HG03103 (cell line): ENCODE results near the gene ANKRD11.
"Not testable (repeated sequence)": the region's sequence is repeated elsewhere in the genome, so short reads cannot be mapped to it uniquely, and the experiment has no call there.

Experiments
- ATAC-seq: cut with Tn5 transposase; IDR thresholded peaks from one replicate; pipeline ENCODE4 v1.9.1; 2021; ENCODE audit warnings: low read depth; ENCODE audit not compliant: unreplicated experiment

The ANKRD11 gene

DNA sequence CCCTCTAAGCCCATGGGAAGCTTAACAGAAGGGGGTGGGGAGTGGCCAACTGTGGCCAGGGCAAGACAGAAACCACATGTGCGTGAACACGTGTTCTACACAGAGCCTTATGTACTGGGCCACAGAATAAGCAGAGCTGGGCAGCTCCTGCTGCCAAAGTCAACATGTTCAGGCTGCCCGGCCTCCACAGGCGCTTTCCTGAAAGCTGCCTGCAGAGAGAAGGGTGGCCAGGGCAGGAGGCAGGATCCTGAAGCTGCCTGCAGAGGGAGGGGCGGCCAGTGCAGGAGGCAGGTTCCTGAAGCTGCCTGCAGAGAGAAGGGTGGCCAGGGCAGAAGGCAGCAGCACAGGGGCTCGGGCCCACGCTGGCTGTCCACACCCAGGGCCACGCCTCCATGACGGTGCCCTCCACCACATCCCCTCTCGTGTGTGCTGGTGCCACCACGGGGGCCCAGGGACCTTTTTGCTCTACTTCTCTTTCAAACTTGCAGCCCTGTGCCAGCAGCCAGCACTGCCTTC, 79.5 kb downstream of the ANKRD11 start:
- ATAC-seq: no peak

DNA sequence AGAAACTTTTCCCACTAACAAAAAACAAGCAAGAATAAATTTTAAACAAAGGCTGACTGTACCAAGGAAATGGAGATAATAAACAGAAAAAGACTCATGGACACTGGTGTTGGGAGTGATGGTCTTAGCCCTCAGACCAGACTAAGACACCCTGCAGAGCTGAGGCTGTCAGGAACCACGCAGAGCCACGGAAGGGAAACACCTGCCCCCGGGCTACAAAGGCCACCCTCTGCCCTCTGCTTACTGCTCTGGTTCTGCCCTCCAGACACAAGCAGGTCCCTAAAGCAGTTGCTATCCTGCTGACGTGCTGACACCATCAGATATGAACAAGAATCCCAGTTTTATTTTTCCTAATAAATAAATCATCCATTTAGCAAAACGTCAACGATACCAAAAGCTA, 80.0 kb downstream of the ANKRD11 start:
- ATAC-seq: no peak

DNA sequence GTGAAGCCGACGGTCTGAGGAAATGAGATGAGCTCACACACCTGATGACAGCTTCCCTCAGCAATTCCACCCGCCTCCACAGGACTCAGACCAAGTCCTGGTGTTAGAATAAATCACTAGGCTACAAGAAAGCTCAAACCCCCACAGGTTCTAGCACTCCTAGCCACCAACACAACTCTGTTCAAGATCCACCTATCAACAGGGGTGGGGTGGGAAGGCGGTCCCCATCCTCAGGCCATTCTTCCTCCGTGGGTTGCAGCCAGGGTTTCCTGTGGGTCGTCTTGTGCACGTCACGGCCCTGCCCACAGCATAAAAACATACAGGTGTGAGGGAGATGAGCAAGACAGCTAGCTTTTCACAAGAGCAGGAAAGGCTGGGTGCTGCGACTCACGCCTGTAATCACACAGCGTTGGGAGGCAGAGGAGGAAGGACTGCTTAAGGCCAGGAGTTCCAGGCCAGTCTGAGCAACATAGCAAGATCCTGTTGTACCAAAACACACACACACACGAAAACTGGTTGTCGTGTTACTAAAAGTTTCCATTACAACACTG, 81.1 kb downstream of the ANKRD11 start:
- ATAC-seq: no peak

DNA sequence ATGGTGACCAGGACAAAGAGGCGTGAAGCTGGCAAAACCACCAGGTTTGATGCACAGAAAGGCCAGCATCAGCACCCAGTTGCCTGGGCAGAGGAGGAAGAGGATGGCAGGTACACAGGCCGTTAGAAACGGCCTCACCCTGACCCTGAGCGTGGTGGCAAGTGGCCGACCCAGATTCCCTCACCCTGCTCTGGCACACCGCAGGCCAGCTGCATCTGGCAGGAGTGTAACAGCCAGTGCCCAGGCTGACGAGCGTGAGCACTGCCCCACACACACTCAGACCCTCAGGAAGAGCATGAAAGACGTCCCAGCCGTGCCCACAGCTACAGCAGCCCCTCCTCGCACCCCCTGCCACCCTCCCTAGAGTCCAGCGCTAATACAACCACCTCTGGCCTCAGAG, 82.0 kb downstream of the ANKRD11 start:
- no peak for ATAC-seq

DNA sequence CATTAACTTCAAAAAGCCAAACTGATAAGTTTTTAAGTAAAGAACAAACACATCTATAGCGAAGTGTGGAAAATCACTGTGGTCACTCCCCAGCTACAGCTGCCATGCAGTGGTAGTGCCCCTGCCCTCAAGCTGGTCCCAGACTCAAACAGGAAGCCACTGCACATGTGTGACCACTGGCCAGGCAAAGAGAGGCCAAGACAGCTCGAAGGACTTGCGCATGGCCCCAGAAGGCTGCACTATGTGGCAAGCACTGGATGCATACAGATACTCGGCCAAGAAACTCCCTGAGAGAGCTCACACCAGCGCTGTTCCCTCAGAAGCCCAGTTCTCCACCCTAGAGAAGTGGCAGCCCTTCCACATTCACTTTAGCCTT, 82.4 kb downstream of the ANKRD11 start:
- no peak for ATAC-seq

DNA sequence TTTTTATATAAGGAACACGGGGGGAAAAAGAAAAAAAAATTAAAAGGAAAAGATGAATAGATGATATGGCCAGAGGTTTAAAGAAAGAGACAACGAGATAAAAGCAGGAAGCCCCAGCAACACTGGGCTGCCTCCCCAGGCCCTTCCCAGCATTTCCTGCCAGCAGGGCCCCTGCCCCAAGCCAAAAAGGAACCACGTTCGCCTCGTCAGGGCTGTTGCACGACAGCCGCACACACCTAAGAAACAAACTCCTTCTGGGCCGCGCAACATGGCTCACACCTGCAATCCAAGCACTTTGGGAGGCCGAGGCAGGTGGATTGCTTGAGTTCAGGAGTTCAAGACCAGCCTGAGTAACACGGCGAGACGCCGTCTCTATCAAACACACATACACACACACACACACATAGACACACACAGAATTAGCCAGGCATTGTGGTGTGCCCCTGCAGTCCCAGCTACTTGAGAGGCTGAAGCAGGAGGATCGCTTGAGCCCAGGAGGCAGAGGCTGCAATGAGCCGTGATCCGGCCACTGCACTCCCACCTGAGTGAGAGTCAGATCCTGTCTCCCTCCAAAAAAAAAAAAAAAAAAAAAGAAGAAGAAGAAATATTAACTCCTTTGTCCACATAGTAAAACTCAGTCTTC, 83.0 kb downstream of the ANKRD11 start:
- no peak for ATAC-seq

DNA sequence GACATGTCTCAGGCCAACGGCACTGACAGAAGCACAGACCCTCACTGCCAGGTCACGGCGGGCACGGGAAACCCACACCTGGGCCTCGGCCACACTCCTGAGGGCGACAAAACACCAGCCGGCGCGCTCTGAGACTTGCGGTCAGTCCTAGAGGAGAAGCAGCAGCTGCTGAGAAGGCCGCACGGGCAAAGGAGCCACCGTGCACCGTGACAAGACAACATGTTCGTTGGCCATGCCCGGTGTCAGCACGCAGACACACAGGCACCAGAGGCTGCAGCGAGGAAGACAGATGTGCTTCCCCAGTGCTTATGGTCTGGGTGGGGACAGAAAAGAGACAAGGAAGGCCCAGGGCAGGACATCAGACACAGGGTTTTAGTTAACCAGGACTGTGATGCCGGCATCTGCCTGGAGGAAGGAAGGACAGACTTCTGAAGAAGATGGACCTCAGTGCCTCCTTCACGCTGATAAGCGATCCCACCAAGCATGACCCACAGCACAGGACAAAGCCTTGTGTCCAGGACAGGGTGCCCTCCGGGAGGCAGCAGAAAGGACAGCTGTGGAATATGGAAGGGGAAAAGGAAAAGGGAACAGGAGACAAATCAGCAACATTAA, 84.0 kb downstream of the ANKRD11 start:
- no peak for ATAC-seq

DNA sequence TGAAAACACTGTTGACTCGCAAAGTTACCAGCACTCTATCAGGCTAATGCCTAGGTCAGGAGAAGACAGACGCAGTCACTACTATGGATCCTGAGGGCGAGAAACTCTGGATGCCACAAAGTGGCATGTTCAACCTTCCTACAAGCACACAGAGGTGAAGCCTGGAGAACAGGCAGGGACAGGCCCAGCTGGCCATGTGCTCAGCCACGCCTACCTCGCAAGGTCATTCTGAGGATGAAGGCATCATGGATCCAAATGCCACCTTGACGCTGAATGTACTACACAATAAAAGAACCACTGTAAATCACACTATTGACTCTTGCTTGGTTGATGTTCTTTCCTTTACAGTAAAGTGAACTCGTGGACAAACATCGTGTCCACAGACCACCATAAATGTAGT, 85.8 kb downstream of the ANKRD11 start:
- ATAC-seq: no peak

DNA sequence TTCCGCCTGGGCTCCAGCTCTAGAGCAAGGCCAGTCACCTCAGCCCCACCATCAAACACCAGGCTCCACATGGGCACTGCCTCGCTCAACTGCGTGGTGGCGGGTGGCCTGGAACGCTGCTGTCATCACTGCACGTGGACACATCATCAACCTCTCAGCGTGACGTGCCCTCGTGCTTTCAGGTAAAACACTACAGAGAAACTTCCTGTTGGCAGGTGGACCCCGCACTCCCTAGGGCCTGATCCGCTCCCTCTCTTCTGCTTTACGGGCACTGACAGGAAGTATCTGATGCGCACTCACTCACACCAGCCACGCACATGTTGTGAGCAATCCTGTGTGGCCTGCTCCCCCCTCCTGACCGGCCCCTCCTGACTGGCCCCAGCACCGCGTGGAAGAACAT, 87.4 kb downstream of the ANKRD11 start:
- no peak for ATAC-seq

DNA sequence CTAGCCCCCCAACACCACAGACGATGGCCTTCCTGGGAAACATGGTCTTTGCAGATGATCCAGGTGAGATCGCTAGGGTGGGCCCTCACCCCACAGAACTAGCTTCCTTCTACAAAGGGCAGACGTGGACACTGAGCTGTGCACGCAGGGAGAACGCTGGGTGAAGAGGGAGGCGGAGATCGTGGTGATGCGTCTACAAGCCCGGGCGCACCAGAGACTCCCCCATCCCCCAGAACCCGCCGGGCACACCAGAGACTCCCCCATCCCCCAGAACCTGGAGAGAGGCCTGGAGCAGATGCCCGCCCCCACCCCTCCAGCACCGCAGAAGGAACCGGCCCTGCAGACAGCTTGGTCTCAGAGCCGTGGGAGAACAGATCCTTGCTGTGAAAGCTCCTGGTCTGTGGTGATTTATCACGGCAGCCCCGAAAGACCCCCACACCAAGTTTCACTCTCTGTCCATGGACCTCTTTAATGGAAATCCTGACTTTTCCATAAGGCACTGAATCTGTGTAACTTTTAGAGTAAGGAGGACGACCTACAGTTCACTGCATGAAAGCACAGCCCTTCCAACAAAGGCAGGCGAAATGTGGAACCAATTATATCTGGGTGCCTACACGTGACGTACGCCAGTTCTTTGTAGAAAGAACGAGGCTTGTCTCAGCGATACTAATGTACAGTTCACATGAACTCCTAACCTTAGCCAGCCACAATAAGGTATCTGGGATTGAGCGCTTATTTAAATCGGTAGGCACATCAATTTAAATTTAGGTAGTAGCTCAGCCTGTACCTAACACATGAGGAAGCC, 88.5 kb downstream of the ANKRD11 start:
- ATAC-seq: no peak

DNA sequence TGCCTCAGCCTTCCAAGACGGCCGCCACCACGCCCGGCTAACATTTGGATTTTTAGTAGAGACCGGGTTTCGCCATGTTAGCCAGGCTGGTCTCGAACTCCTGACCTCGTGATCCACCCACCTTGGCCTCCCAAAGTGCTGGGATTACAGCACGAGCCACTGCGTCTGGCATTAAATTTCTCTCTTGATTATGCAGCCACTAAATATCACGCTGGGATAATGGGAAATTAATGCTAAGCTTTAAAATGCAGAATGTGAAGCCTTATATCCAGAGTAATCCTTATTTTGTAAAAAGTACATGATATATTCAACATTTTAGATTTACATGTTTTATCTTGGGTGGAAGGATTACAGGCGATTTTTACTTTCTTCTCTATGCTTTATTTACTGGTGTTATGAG, 89.2 kb downstream of the ANKRD11 start:
- no peak for ATAC-seq

DNA sequence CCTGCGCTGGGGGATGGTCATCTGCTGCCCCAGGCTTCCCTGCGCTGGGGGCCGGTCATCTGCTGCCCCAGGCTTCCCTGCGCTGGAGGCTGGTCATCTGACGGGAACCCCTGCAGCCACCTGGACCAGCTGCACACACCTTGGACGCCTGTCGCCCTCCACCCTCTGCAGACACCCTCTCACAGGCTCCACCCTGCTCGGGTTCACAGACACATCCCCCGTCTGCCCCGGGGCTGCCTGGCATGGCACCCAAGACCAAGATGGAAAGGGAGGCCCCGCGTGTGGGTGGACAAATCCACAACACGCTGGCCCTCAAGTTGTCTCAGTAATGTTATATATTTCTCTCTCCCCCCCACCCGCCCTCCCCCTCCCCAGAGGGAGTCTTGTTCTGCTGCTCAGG, 89.6 kb downstream of the ANKRD11 start:
- no peak for ATAC-seq

DNA sequence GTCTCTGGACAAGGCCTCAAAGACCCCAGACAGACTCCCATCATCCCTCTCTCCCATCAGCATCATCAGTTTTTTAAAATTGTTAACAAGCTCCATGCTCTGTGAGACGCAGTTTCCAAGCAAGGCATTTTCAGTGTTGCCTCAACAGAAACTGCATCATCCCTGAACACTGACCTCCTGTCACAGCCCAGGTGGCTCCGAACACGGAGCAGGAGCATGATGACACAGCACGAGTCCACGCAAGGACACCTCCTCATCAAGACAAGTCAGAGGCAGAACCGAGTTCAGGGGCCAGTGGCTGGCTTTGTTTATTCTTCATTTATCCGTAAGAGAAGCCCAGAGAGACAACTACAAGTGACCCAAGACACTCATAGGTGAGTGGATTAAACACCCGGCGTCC, 91.4 kb downstream of the ANKRD11 start:
- no peak for ATAC-seq

DNA sequence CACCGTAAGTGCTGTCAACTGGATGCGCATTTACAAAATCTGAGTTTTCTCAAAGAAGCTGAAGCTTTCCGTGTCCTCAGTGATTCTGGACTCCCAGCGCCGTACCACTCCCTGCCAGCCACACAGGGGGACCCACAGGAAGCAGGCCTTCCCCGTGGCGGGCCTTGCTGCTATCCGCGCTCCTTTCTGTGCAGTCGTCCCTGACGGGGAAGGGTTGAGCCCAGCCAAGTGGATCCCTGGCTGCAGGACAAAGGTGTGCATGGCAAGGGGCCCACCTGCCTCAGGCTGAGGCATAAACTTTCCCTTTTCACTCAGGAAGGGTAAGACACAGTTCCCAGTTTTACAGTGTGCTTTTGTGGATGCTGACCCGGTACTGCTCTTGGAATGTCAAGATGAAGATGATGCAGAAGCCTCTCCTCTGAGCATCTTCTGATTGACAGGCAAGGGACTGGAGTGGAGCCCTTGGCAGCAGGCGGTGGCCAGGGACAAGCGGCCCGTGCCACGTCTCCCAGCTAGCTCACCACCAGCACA, 93.0 kb downstream of the ANKRD11 start:
- no peak for ATAC-seq

DNA sequence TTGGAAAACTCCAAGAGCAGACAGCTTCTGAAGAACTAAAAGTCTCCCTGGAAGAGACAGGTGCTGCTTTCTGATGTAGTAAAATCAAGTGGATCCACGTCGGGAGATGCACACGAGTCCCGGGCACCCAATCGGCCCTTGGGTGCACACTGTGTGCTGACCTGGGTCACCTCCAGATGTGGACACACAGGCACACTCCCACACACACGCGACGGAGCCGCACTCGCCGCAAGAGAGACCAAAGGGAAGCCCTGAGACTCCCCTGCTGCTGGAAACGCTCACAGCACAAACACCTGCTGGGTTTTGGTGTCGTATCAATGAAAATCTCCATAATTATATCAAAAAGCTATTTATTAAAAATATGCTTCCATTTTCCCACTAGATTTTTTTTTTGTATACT, 94.2 kb downstream of the ANKRD11 start:
- ATAC-seq: no peak

DNA sequence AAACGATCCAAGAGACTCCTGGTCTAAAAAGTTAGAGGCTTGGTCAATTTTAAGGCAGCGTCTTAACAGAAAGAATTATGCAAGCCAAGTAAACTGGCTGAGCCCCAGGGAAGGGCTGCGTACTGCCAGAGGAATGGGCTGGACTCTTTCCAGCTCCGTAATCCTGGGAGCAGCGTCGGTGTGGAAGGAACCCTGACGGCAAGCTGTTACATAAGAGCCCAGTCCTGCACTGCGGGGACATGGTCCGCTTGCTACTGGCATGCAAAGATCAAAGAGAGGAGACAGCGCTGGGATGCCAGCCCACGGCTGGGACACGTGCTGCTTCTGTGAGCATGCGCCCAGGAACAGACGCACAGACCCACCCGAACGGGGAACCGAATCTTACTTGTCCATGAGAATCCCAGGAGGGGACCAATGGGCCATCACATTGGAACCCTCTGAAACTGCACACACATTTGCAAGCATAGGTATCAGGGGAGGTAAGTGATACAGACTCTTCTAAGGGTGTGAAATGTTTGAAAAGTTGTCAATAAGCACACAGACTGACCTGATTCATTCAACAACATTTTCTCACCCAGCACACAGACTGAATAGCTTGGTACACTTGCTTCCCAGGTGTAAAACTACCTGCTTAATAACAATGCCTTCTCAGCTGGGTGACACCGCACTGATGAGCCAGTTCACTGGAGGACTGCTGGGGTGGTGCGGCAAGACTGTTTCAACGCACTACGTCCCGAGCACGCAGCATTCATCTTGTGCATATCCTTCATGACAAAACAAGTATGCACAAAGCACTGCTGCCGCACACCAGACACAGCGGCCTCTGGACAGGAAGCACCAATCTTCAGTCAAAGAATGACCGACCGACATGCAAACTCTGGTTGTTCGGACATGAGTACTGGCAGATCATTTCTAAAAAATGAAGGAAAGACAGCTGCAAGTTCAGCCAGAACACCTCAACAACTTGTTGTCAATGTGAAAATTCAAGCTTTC, 94.9 kb downstream of the ANKRD11 start:
- ATAC-seq: no peak

DNA sequence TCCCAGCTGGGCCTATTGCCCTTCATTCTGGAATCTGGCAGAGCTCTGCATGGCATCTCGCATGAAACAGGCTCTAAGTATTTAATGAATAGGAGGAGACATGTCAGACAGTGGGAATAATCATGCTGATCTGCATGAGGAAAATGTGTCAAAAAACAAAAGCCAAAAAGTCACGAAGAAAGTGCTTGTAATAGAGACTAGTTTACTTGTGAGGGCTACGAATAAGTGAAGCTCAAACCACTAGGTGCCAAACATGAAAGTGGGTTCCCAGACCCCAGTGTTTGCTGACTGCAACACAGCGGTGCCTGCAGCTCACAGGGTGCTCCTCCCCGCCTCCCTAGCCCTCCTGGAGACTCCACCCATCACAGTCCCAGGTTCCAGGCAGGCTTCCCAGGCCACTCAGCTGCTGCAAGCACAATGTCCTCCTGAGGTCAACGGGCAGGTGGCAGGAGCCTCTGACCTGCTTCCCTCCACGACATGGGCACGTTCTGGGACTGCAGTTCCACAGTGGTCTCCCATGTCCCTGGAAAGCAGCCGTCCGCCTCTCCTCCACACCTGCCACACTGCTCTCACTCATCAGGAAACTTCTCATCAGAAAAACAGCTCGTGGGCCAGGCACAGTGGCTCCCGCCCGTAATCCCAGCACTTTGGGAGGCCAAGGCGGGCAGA, 96.5 kb downstream of the ANKRD11 start:
- no peak for ATAC-seq

DNA sequence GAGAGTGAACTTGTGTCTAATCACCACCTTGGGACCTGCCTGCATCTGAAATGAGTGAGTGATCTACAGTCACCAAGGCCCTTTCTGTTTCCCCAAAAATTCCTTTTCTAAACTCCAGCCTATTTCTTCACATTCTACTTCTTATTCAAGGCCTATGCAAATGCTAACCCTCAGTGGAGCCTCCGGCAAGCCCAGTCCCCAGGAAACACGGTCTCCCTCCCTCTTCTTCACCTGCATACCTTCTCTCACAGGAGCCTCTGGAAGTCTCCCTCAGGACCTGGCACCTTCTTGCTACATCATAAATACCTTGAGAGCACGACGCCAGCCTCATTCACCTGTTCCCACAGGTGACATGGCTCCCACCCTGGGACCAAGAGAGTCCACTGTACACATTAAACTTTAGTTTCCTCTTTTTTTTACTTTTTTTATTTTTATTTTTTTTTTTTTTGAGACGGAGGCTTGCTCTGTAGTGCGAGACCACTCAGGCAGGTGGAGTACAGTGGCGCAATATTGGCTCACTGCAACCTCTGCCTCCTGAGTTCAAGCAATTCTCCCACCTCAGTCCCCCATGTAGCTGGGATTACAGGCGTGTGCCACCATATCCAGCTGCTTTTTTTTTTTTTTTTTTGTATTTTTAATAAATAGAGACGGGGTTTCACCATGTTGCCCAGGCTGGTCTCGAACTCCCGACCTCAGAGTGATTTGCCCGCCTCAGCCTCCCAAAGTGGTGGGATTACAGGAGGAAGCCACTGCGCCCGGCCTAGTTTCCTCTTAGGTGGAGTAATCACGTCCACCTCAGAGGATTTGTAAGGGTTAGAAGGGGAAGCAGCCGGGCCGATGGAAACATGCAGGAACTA, 97.3 kb downstream of the ANKRD11 start:
- ATAC-seq: no peak

DNA sequence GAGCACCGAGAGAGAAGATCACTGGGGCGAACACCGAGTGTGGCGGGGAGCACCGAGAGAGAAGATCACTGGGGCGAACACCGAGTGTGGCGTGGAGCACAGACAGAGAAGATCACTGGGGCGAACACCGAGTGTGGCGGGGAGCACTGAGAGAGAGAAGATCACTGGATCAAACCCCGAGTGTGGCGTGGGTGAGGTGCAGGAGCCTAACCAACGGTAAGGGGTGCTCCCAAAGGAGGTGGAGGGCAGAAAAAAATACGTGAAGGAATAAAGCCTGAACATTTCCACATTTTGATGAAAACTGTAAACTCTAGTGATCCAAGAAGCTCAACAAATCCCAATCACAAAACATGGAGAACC, 100.2 kb downstream of the ANKRD11 start:
- ATAC-seq: not testable (repeated sequence)
